Activated naive CD8-positive, alpha-beta T cell treated with anti-CD3 and anti-CD28 coated beads, Interleukin-2, amount 50 U/mL, for 16 hours (primary cell): ENCODE results near the gene SFXN5.

Source experiments
- DNase-seq: peaks from one replicate; pipeline ENCODE4 v3.0.0-alpha.2; 2020; ENCODE audit warnings: low read depth, low spot score

The SFXN5 gene

GRCh38 chr2:72980535-72981217 lies 90.8 kb downstream of the SFXN5 start:
- DNase-seq: no peak

GRCh38 chr2:72979896-72980295 lies 91.6 kb downstream of the SFXN5 start:
- DNase-seq: no peak

GRCh38 chr2:72975017-72975416 lies 96.5 kb downstream of the SFXN5 start:
- no peak for DNase-seq

DNA sequence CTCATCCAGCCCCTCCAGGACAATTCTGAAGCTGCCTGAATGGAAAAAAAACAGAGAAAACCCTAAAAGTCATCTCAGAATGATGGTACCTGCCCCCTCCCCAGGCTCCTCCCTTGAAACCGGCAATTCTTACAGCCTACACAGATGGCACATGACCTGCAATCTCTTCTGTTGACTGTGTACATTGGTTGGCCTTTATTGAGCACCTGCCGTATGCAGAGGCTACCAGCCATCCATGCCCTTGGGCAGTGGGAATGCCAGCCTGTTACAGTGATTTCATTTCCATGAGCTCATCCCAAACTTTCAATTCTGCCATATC lies 97.1 kb downstream of the SFXN5 start:
- no peak for DNase-seq

- no peak for DNase-seq
Measured at GRCh38 chr2:72973566-72974435, 97.7 kb downstream of the SFXN5 start.

DNA sequence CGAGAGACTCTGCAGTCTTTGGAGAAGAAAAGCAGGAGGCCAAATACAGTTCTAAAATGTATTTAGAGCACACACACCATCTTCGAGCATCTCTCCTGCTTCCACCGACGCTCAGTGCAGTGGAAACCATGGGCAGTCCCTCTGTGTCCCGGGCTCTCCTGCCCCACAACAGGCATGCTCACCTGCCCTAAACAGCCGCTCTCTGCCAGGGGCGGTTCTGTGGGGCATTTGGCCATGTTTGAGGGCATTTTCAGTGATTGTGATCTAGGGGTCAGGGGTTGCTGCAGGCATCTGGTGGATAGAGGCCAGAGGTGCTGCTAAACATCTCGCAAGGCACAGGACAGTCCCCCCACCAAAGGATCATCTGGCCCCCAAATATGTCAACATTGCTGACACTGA lies 98.4 kb downstream of the SFXN5 start:
- no peak for DNase-seq

- no peak for DNase-seq
Measured at GRCh38 chr2:72972352-72973136, 99.0 kb downstream of the SFXN5 start.

- no peak for DNase-seq
Measured at GRCh38 chr2:72971036-72971435, 100.5 kb downstream of the SFXN5 start.

DNA sequence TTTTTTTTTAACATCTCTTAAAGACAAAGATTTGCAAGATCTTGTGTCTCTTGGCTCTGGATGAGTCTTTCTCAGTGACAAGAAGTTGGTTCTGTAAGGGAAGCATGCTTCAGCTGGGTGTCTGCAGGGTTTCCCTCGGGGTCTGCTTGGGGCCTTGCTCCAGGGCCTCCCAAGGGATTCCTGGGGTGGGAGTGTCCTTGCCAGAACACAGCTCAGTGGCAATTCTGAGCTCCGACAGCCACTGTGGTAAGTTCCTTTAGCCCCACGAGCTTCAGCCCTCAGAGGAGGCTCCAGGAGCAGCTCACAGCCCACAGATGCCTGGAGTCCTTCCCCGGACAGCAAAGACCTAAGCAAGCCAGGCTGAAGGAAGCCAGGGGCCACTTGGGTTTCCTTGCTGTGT lies 101.8 kb downstream of the SFXN5 start:
- no peak for DNase-seq

- DNase-seq: no peak
Measured at GRCh38 chr2:72968286-72968685, 103.2 kb downstream of the SFXN5 start.

- no peak for DNase-seq
Measured at GRCh38 chr2:72965770-72966450, 105.6 kb downstream of the SFXN5 start.

- DNase-seq: no peak
Measured at GRCh38 chr2:72965016-72965415, 106.5 kb downstream of the SFXN5 start.

- no peak for DNase-seq
Measured at GRCh38 chr2:72964146-72964525, 107.4 kb downstream of the SFXN5 start.

DNA sequence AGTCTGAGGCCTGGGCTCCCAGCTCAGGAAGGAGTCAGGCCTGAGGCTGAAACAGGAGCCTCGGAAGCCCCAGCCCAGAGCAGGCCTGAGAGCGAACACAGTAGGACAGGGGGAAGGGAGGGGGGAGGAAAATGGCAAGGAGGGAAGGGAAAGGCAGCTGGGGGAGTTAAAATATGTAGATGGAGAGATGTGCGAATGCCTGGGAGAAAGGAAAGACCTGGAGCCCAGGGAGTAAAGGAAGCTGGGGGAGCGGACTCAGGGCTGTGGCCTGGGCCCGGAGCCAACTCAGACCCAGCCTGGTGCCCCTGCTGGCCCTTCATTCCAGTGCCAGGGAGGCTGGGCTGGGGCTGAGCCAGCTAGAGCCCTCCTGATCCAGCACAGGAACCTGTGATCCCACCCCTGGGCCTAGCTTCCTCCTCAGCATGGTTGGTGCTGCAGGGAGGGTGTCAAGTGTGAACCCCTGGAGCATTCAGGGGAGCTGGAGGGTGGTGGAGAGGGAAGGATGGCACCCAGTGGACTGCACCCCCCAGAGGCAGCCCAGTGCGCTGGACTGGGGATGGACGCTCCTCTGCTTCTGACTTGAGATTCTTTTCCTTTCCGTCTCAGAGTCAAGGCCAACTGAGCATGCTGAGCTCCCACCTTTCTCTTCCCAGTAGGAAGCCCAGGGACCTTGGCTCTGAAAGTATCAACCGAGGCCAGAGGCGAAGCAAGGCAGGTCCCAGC lies 107.9 kb downstream of the SFXN5 start:
- DNase-seq: no peak

DNA sequence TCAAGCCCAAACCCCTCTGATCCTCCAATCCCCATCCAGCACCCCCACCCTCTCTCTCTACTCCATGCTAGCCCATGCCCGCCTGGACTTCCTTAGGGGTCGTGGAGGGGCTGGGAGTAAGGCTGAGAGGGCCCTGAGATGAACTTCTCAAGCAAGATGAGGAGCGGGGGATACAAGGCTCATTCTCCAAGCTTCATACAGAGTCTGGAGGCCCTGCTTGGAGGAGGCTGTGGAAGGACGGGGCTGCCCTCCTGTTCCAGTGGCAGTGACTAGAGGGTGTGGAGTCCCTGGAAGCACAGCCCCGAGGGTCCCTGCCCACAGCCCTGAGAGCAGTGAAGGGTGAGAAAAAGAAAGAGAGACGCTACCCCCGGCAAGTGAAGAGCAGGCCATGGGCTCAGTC lies 108.6 kb downstream of the SFXN5 start:
- no peak for DNase-seq

GRCh38 chr2:72961853-72962468 lies 109.6 kb downstream of the SFXN5 start:
- DNase-seq: no peak

DNA sequence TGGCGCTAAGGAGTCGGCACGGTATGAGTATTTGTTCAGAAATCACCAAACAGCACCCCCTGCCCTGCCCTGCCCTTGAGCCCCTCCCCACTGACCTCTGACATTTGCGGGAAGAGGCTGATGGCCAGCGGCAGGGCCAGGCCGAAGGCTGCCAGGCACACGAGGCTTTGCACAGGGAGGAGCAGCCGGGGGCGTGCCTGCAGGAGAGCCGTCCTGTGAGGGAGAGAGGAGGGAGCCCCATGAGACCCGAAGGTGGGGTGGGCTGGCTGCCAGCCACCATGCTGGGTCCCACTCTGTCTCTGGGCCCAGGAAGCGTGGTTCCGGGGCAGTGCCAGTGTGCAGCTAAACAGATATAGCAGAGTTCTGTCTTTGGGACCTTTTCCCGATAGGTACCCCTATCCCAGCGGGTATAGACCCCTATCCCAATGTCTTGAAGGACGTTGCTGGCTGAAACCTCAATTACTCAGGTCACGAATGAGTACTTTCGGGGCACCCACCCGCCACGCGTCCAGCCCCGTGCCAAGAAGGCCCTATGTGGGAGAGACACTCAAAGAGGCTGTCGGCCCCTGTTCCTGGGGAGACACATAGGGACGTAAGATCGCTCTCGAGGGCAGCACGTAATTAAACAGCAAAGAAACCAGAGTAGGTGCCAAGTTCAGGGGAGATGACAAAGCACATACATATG lies 110.3 kb downstream of the SFXN5 start:
- DNase-seq: no peak

- no peak for DNase-seq
Measured at GRCh38 chr2:72959995-72960981, 111.2 kb downstream of the SFXN5 start.

- no peak for DNase-seq
Measured at GRCh38 chr2:72959554-72959953, 112.0 kb downstream of the SFXN5 start.
